HG03108 (cell line): Measurements from ENCODE around the gene GNAZ.

Source experiments
- ATAC-seq: cut with Tn5 transposase; IDR thresholded peaks from one replicate; pipeline ENCODE4 v1.9.1; 2021; ENCODE audit warnings: moderate library complexity; ENCODE audit not compliant: unreplicated experiment

GNAZ gene

DNA sequence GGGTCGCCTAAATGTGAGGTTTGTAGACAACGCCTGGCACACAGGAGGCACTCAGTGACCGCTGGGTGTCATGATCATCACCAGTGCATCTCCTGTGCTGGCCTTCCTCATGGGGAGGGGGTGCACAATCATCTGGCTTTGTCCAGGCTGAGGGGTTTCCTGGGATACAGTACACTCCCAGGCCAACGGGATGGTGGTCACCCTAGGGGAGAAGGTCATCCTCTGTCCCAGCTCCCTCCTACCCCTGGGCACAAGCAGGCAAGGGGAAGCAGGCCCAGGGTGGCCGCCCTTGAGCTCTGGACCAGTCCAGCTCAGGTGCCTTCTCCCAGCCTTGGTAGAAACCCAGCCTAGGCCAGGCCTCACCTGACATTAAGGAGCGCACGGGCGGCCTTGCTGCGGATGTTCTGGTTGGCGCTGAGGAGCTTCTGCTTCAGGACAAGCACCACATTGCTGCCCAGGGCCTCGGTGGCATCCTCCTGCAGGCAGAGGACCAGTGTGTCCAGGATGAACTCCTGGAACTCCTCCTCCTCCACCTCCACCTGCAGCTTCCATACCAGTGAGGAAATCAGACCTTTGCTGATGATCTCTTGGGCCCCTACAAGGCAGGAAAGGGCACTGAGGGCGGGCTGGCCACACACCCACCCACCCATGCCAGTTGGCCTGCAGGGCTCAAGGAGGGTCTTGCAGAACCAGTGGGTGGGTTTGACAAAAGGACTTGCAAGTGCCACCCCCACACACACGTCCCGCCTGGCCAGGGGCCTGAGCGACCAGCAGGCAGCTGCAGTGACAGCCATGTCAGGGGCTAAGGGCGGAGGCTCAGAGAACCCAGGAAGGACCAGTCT, 6.6 kb upstream of the GNAZ start:
- ATAC-seq: no peak

GRCh38 chr22:23064381-23065068, 5.8 kb upstream of the GNAZ start:
- ATAC-seq: no peak

- no peak for ATAC-seq
Observed at GRCh38 chr22:23065069-23065451, 5.3 kb upstream of the GNAZ start.

GRCh38 chr22:23065495-23066122, 4.7 kb upstream of the GNAZ start:
- no peak for ATAC-seq

DNA sequence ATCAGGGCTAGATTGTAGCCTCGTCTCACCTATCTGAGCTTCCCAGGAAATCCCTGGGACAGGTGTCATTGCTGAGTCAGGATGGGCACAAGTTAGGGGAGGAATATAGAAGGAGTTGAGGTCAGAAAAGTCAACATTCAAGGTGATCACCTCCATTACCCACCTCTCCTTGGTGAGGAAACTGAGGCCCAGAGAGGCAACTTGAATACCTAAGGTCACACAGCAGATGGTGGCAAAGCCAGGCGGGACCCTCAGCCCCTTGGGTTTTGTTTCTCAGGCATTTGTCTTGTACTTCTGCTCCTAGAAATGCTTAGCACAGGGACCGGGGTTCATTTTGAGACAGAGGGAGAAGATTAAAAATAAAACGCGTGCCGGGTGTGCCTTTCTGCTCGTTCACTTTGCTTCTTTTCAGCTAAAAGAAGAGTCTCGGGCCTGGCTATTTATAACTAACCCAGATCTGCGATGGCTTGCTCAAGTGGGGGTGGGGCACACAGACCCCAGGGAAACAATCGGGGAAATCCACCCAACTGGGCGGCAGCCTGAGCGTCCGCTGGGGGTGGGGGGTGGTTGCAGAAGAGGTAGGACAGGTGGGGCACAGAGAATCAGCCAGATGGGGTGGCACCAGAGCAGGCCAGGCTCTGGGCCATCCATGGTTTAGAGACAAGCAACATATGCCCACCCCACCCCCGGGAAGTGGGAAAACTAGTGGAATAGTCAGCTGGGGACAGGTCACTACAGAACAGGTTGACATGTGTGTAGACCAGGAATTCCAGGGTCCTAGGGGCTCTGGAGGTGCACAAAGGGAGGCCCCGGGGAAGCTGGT, 3.9 kb upstream of the GNAZ start:
- no peak for ATAC-seq

GRCh38 chr22:23067023-23067650, 3.2 kb upstream of the GNAZ start:
- no peak for ATAC-seq

DNA sequence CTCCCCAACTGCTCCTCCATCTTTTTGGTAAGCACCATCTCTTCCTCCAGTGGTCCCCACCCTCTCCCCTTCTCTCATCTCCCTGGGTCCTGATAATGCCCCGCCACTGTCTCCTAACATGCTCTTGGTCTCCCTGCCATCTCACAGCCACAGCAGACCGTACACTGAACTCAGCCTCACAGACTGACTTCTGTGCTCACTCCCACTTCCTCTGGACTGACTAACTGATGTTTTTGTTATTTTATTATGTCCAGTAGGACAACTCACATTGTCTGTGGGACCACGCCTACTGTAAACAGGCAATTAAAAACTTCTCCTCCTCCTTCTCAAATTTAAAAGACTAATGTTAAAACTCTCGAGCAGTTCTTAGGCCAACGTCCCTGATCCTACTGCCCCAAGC, 2.6 kb upstream of the GNAZ start:
- no peak for ATAC-seq

DNA sequence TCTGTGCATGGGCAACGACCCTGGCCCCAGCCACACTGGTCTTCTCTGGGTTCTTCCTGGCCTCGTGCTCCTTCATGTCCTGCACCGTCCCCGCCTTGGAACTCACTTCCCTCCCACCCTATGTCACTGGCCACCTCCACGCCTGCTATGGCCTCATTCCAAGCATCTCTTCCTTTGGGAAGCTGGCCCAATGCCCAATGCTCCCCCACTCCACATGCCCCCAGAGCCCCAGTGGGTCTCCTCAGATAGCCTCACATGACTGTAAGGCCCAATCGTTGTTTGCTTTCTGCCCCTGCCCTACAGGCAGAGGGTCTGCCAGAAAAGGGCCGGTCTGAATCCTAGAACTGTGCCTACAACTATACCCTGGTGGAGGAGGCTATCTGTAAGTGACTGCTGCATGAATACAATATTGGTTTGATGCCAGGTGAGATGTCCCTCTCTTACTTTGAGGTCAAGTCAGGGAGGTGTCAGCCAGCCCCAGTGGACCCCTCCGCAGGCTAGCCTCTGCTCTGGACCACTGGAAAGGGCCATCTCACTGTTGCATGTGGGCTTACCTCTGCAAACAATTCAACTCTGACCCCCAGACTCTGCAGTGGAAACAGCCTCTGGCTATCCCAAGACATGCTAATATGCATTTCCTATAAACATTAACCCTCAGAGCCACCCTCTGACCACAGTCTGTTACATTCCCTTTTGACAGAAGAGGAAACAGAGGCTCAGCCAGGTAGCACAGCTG, 2.1 kb upstream of the GNAZ start:
- no peak for ATAC-seq

- no peak for ATAC-seq
Observed at GRCh38 chr22:23068832-23069385, 1.4 kb upstream of the GNAZ start.

DNA sequence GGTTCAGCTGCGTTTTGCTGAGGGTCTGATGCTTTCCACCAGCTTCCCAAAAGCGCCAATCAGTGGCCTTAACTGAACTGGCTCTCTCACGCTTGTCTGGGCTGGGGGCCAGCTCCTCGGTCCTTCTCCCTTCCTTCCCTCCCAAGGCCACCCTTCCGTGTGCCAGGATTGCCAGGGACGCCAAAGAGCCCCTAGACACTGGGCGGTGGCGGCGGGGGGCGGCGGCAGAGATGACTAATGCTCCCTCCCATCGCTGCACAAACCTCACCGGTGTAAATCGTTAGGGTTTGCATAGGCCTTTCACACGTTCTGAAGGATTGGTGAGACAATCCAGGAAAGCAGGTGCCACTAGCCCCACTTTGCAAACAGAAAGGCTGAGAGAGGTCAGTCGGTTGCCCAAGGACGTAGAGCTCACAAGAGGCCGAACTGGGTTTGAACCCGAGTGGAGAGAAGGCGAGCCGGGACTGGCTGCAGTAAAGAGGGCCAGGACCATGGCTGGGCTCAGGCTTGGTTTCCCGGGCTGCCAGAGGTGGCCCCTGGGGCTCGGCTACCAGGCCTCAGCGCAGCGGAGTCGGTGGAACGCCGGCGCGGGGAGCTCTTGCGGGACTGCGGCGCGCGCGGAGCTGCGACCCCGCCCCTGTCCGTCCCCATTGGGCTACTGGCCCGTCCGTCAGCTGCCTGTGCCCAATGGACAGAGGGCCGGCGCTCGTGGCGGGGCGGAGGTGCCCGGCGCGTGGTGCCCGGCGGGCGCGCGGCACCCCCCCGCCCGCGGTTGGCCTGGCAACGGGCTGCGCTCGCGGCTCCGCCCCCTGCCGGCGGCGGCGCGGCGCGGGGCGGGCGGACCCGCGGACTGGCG, 589 bp upstream of the GNAZ start:
- ATAC-seq: peak; percentile 82

- no peak for ATAC-seq
Observed at GRCh38 chr22:23071230-23072076, 1.1 kb downstream of the GNAZ start.

DNA sequence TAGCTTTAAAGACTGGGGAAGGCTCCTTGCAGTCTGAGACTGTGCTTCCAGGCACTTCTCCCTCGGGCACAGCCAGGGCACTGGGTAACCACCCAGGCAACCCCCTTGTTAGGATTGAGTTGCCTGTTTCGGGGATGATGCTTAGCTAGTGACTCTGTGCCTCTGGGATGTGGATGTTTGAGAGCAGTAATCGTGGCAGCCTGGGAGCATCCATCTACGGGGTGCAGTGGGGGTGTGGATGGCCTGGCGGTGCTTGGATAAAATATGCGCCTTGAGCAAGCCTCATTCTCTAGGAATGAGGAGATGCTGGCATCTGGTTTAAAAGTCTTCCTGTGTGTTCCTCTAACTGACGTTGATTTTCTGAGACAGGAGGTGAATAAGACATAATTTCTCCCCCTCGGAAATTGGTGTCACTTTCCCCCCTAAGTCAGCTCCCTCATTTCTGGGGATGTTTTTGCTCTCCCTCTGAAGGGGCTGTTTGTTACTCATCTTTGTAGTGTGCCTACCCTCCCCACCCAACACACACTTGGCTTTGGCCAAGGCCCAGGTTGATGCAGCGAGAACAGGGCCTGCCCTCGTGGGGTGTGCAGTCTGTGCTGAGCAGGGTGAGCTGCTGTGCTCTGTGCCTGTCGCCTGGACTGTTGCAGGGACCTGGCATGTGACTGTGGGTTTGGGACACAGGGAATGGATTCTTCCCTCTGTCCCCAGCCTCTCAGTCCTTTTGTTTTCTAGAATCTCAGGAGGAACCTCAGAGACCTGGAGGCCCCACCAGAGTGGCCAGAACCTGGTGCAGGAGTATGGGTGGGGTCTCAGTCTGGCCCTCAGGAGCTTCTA, 2.0 kb downstream of the GNAZ start:
- no peak for ATAC-seq

DNA sequence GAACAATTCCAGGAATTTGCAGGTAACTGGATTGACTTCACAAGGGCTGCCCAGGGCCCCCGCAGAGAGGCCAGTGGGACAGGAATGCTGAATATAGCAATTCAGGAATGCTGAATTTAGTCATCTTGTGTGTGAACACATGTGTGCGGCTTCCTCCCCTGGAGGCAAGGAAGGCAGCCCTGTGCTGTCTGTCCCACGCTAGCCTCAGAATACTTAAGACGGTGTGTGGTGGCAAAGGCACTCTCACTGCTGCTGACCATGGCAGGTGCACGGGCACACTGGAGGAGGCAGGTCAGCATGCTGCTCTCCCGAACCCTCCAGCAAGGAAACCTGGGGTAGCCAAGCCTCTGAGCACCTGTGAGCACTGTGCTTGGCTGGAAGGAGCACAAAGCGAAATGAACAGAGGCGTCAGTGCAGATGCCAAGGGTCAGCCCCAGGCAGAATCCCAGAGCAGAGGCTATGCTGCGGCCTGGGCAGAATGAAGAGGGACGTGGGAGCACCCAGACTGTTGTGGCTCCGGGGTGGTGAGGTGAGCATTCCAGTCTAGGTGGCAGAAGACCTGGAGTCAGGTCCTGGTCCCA, 2.7 kb downstream of the GNAZ start:
- no peak for ATAC-seq

DNA sequence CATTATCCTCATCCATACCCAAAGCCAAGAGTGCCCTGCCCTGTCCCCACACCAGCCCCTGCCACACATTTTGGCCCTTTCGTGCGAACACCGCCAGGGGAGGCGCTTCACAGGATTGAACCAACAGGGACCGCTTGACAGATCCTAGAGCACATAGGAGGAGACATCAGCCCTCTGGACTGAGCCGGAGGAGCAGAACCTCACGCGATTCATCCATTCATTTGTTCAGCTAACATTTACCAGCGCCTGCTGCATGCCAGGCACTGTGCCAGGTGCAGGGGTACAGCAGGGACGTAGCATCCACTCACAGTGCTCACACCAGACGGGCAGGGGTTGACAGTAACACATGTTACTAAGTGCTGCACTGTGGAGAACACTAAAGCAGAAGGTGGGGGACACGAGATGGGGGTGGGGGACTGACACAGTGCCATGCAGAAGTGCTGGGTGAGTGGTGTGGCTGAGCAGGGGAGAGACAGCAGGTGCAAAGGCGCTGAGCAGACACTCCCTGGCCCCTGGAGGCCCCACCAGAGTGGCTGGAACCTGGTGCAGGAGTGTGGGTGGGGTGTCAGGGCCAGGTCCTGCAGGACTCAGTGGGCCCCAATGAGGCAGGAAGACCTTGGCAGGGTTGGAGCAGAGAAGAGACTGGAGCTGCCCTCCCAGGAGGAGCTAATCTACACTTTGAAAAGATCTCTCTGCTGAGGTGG, 3.4 kb downstream of the GNAZ start:
- no peak for ATAC-seq

- ATAC-seq: no peak
Observed at GRCh38 chr22:23074451-23074850, 4.1 kb downstream of the GNAZ start.

GRCh38 chr22:23075050-23075449, 4.7 kb downstream of the GNAZ start:
- ATAC-seq: no peak
